Testis (tissue), 2 donors: Measurements from ENCODE around the gene NOX5.

ENCODE experiments used
- POLR2A ChIP-seq: fragments of 450-650 bp; IDR thresholded peaks from one replicate; pipeline ENCODE4 v1.6.1; 2017; ENCODE audit warnings: antibody characterized with exemption, mild to moderate bottlenecking, moderate library complexity
- TF ChIP-seq, protein P1 (sequence below), 3 experiments: fragments of 450-650 bp in 2 of 3; fragments of 200-600 bp in 1 of 3; sonication (generic) in 1 of 3; IDR thresholded peaks; one replicate each; pipeline ENCODE4 v1.5.1; 2016 to 2019; ENCODE audit warnings: antibody characterized with exemption in 3 of 3, mild to moderate bottlenecking in 2 of 3, moderate library complexity in 1 of 3

DNA sequence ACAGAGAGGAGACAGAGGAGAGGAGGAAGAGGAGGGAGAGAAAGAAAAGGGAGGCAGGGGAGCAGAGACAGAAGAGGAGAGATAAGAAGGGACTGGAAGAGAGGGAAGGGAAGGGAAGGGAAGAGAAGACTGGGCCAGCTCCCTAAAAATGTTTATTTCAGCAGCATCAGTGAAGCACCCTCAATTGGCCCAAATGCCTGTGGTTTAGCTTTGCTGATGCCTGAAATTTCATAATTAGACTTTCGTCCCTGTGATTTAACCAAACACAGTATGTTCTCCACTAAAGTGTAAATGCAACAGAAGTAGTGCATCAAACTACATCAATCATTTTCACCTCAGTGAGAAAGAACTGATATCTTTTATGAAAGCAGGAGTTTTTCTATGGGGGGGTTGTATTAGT lies 55.9 kb downstream of the NOX5 start:
- TF ChIP-seq, protein P1, sequence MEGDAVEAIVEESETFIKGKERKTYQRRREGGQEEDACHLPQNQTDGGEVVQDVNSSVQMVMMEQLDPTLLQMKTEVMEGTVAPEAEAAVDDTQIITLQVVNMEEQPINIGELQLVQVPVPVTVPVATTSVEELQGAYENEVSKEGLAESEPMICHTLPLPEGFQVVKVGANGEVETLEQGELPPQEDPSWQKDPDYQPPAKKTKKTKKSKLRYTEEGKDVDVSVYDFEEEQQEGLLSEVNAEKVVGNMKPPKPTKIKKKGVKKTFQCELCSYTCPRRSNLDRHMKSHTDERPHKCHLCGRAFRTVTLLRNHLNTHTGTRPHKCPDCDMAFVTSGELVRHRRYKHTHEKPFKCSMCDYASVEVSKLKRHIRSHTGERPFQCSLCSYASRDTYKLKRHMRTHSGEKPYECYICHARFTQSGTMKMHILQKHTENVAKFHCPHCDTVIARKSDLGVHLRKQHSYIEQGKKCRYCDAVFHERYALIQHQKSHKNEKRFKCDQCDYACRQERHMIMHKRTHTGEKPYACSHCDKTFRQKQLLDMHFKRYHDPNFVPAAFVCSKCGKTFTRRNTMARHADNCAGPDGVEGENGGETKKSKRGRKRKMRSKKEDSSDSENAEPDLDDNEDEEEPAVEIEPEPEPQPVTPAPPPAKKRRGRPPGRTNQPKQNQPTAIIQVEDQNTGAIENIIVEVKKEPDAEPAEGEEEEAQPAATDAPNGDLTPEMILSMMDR (IDR thresholded peaks at IDR 0.05), result no peak
- TF ChIP-seq POLR2A, result no peak
